CD4-positive, CD25-positive, alpha-beta regulatory T cell (primary cell): Measurements from ENCODE around the gene ACTA2. TPM values are rescaled to one million over a fixed set of nuclear protein-coding genes. Genes with fewer than 3 reads are reported as not detected.

Experiments
- ATAC-seq, 2 donors: fragments of 150-1000 bp; cut with Tn5 transposase; one replicate each; pipeline ENCODE4 v1.10.0; 2021; ENCODE audit warnings: low read depth in 2 of 2, moderate number of reproducible peaks in 2 of 2, moderate library complexity in 1 of 2
- DNase-seq, 3 donors: peaks; one replicate each; pipeline versions ENCODE4 v3.0.0 to v3.0.0-alpha.2; 2012 to 2022; ENCODE audit warnings: mixed read lengths in 1 of 3
- H3K27ac ChIP-seq: one replicate; pipeline ENCODE4 v1.7.0; 2013; ENCODE audit warnings: mild to moderate bottlenecking, low read length; ENCODE audit not compliant: insufficient read depth, poor library complexity, severe bottlenecking
- H3K27me3 ChIP-seq: one replicate; pipeline ENCODE4 v1.7.0; 2013; ENCODE audit warnings: low read length; ENCODE audit not compliant: control insufficient read depth, insufficient read depth
- H3K36me3 ChIP-seq: one replicate; pipeline ENCODE4 v1.7.0; 2013; ENCODE audit warnings: mild to moderate bottlenecking, low read length, moderate library complexity; ENCODE audit not compliant: control insufficient read depth, insufficient read depth
- H3K4me1 ChIP-seq: 2 replicates; pipeline ENCODE4 v1.7.0; 2013; ENCODE audit warnings: mild to moderate bottlenecking, low read length; ENCODE audit not compliant: insufficient read depth, control insufficient read depth, poor library complexity, severe bottlenecking
- H3K4me3 ChIP-seq: one replicate; pipeline ENCODE4 v1.7.0; 2013; ENCODE audit warnings: low read depth, mild to moderate bottlenecking, low read length, moderate library complexity
- H3K9me3 ChIP-seq, 2 experiments: 1 replicate in 1 of 2; 2 replicates in 1 of 2; pipeline ENCODE4 v1.7.0; 2013; ENCODE audit warnings: low read length in 2 of 2, mild to moderate bottlenecking in 1 of 2, moderate library complexity in 1 of 2; ENCODE audit not compliant: control insufficient read depth in 2 of 2
- H3K27ac Mint-ChIP-seq, 3 donors: one replicate each; pipeline ENCODE4 v1.8.0; 2020 to 2022; ENCODE audit warnings: mild to moderate bottlenecking in 3 of 3, mixed read lengths in 3 of 3, moderate library complexity in 2 of 3
- H3K27me3 Mint-ChIP-seq: one replicate; pipeline ENCODE4 v1.8.0; 2022; ENCODE audit warnings: mild to moderate bottlenecking, mixed read lengths
- H3K36me3 Mint-ChIP-seq: one replicate; pipeline ENCODE4 v1.8.0; 2020; ENCODE audit warnings: mixed read lengths
- H3K4me1 Mint-ChIP-seq, 4 donors: one replicate each; pipeline ENCODE4 v1.8.0; 2020 to 2022; ENCODE audit warnings: mixed read lengths in 4 of 4, mild to moderate bottlenecking in 1 of 4
- H3K4me3 Mint-ChIP-seq, 4 donors: one replicate each; pipeline ENCODE4 v1.8.0; 2020 to 2022; ENCODE audit warnings: mild to moderate bottlenecking in 4 of 4, mixed read lengths in 4 of 4, moderate library complexity in 3 of 4
- H3K9me3 Mint-ChIP-seq, 7 donors: one replicate each; pipeline ENCODE4 v1.8.0; 2020 to 2022; ENCODE audit warnings: mixed read lengths in 7 of 7, mild to moderate bottlenecking in 3 of 7, moderate library complexity in 2 of 7
- polyA plus RNA-seq, 4 donors: library from polyadenylated mRNA; unstranded; fragments of 300-500 nt; fragmentation: Illumina TruSeq; gene quantifications; one replicate each; pipeline ENCODE4 v1.2.3, GENCODE V29; 2021
- total RNA-seq: library from RNA; stranded (reverse); gene quantifications from one replicate; pipeline ENCODE4 v1.2.3, GENCODE V29; 2022

ACTA2 gene
- 26.2 TPM for total RNA-seq
- 10 to 100 TPM; 37.0 to 65.9 (median 55.9) TPM for polyA plus RNA-seq

GRCh38 chr10:88952647-88953111, at the start of gene ACTA2:
Gene ACTA2 (minus strand): TSS chr10:88952773. CDS start chr10:88948930, 3,843 bp downstream.
- Histone ChIP-seq H3K27ac (no peak within 1 kb of the TSS), H3K27me3 (no peaks in the 10 kb centered on the region), H3K9me3 (no peaks in the 10 kb centered on the region), H3K4me1 (no peaks in the 10 kb centered on the region), H3K36me3 (no peaks in the 10 kb centered on the region), H3K4me3 (no peak within 1 kb of the TSS)
- peaks cover 0 to 22% (median 8%) of the 10 kb centered on the region in 4 donors for H3K4me1 Mint-ChIP-seq
- H3K4me3 Mint-ChIP-seq = peak within 1 kb of the TSS in 1 of 4 donors; percentile 54
- no peak within 1 kb of the TSS for H3K27ac Mint-ChIP-seq
- peaks cover 20% of the 10 kb centered on the region for H3K36me3 Mint-ChIP-seq
- DNase-seq (no peak), ATAC-seq (no peak)
- H3K27me3 Mint-ChIP-seq = no peaks in the 10 kb centered on the region
- no peaks in the 10 kb centered on the region for H3K9me3 Mint-ChIP-seq

- peak overlapping the region; percentile 83 to 91 (median 89) for H3K4me3 Mint-ChIP-seq
- H3K9me3 Mint-ChIP-seq = no peaks in the 10 kb centered on the region
- H3K36me3 Mint-ChIP-seq = peaks cover 9% of the 10 kb centered on the region
- no peak for DNase-seq
- peaks cover 4% of the 10 kb centered on the region for H3K27me3 Mint-ChIP-seq
- peaks cover 32% of the 10 kb centered on the region for H3K36me3 ChIP-seq
- peak overlapping the region; percentile 89 to 95 (median 95) for H3K27ac Mint-ChIP-seq
- peaks cover 36 to 83% (median 69%) of the 10 kb centered on the region in 4 donors for H3K4me1 Mint-ChIP-seq
- H3K4me3 ChIP-seq = peak overlapping the region; percentile 82
- H3K27ac ChIP-seq = peak overlapping the region; percentile 96
- peaks cover 73% of the 10 kb centered on the region for H3K4me1 ChIP-seq
- peak in 1 of 2 donors; percentile 27 for ATAC-seq
- H3K27me3 ChIP-seq = no peaks in the 10 kb centered on the region
- H3K9me3 ChIP-seq = no peaks in the 10 kb centered on the region
Observed at GRCh38 chr10:89001729-89002072, 49.1 kb upstream of the ACTA2 start.

GRCh38 chr10:89001024-89001728, 48.6 kb upstream of the ACTA2 start:
- peaks cover 28% of the 10 kb centered on the region for H3K36me3 ChIP-seq
- Mint-ChIP-seq H3K36me3 (peaks cover 9% of the 10 kb centered on the region), H3K9me3 (no peaks in the 10 kb centered on the region), H3K27me3 (peaks cover 4% of the 10 kb centered on the region), H3K27ac (peak overlapping the region; percentile 89 to 95 (median 95)), H3K4me1 (peaks cover 39 to 84% (median 70%) of the 10 kb centered on the region in 4 donors), H3K4me3 (peak overlapping the region; percentile 83 to 91 (median 89))
- no peaks in the 10 kb centered on the region for H3K27me3 ChIP-seq
- no peaks in the 10 kb centered on the region for H3K9me3 ChIP-seq
- DNase-seq (peak in 2 of 3 donors; percentile 51 to 64), ATAC-seq (peak; percentile 70 to 75)
- H3K4me3 ChIP-seq = peak overlapping the region; percentile 82
- H3K4me1 ChIP-seq = peaks cover 75% of the 10 kb centered on the region
- peak overlapping the region; percentile 96 for H3K27ac ChIP-seq

GRCh38 chr10:88999625-89000024, 47.1 kb upstream of the ACTA2 start:
- Histone ChIP-seq H3K9me3 (no peaks in the 10 kb centered on the region), H3K27ac (peak overlapping the region; percentile 96), H3K4me3 (peak overlapping the region; percentile 82), H3K27me3 (no peaks in the 10 kb centered on the region), H3K36me3 (peaks cover 19% of the 10 kb centered on the region), H3K4me1 (peaks cover 82% of the 10 kb centered on the region)
- ATAC-seq (no peak), DNase-seq (no peak)
- Mint-ChIP-seq H3K36me3 (peaks cover 6% of the 10 kb centered on the region), H3K9me3 (no peaks in the 10 kb centered on the region), H3K4me1 (peaks cover 49 to 91% (median 74%) of the 10 kb centered on the region in 4 donors), H3K27ac (peak overlapping the region; percentile 56 to 91 (median 89)), H3K4me3 (peak overlapping the region; percentile 62 to 91 (median 87)), H3K27me3 (peaks cover 4% of the 10 kb centered on the region)

GRCh38 chr10:88996927-88997326, 44.4 kb upstream of the ACTA2 start:
- H3K4me1 Mint-ChIP-seq = peaks cover 37 to 86% (median 69%) of the 10 kb centered on the region in 4 donors
- peak overlapping the region; percentile 89 for H3K4me3 ChIP-seq
- peaks cover 4% of the 10 kb centered on the region for H3K27me3 Mint-ChIP-seq
- H3K27ac ChIP-seq = peak overlapping the region; percentile 96
- peak overlapping the region; percentile 85 to 89 (median 87) for H3K27ac Mint-ChIP-seq
- H3K36me3 Mint-ChIP-seq = no peaks in the 10 kb centered on the region
- H3K27me3 ChIP-seq = no peaks in the 10 kb centered on the region
- no peaks in the 10 kb centered on the region for H3K36me3 ChIP-seq
- H3K9me3 ChIP-seq = no peaks in the 10 kb centered on the region
- no peak for DNase-seq
- H3K9me3 Mint-ChIP-seq = no peaks in the 10 kb centered on the region
- no peak for ATAC-seq
- peaks cover 88% of the 10 kb centered on the region for H3K4me1 ChIP-seq
- peak overlapping the region; percentile 55 to 87 (median 73) for H3K4me3 Mint-ChIP-seq

GRCh38 chr10:88995156-88995876, 42.7 kb upstream of the ACTA2 start:
- H3K4me1 ChIP-seq = peaks cover 81% of the 10 kb centered on the region
- no peaks in the 10 kb centered on the region for H3K36me3 ChIP-seq
- Mint-ChIP-seq H3K27ac (peak overlapping the region; percentile 69 to 96 (median 89)), H3K9me3 (peaks cover 0 to 3% (median 0%) of the 10 kb centered on the region in 7 donors), H3K4me3 (peak overlapping the region; percentile 78 to 83 (median 80)), H3K27me3 (peaks cover 4% of the 10 kb centered on the region), H3K36me3 (peaks cover 3% of the 10 kb centered on the region), H3K4me1 (peaks cover 27 to 79% (median 59%) of the 10 kb centered on the region in 4 donors)
- H3K9me3 ChIP-seq = no peaks in the 10 kb centered on the region
- H3K27ac ChIP-seq = peak overlapping the region; percentile 96
- peak overlapping the region; percentile 89 for H3K4me3 ChIP-seq
- DNase-seq = peak in 1 of 3 donors; percentile 82
- no peak for ATAC-seq
- H3K27me3 ChIP-seq = no peaks in the 10 kb centered on the region

GRCh38 chr10:88994019-88994418, 41.4 kb upstream of the ACTA2 start:
- Histone ChIP-seq H3K9me3 (no peaks in the 10 kb centered on the region), H3K4me1 (peaks cover 83% of the 10 kb centered on the region), H3K4me3 (peak overlapping the region; percentile 100), H3K27me3 (no peaks in the 10 kb centered on the region), H3K27ac (peak overlapping the region; percentile 96), H3K36me3 (no peaks in the 10 kb centered on the region)
- ATAC-seq (no peak), DNase-seq (no peak)
- H3K9me3 Mint-ChIP-seq = peaks cover 0 to 3% (median 0%) of the 10 kb centered on the region in 7 donors
- H3K4me3 Mint-ChIP-seq = peak overlapping the region; percentile 76 to 92 (median 85)
- peaks cover 3% of the 10 kb centered on the region for H3K36me3 Mint-ChIP-seq
- H3K27me3 Mint-ChIP-seq = peaks cover 4% of the 10 kb centered on the region
- H3K4me1 Mint-ChIP-seq = peaks cover 28 to 80% (median 63%) of the 10 kb centered on the region in 4 donors
- H3K27ac Mint-ChIP-seq = peak overlapping the region; percentile 43 to 89 (median 78)
